OCI-LY7 (cell line): ENCODE data around the gene PHKB. TPM values are rescaled to one million over a fixed set of nuclear protein-coding genes. Genes with fewer than 3 reads are reported as not detected.

Experiments used
- BruUV-seq: library from RNA; stranded (reverse); fragments of 400-500 nt; replicated peaks from 2 replicates; lab custom pipeline; 2021; lab: Mats Ljungman, UMichigan
- CTCF ChIA-PET: fragments of 300-600 bp; sonication (Branson Sonifier 250); formaldehyde crosslinking; loops from one replicate; lab custom pipeline; 2022; ENCODE audit warnings: antibody characterized with exemption; ENCODE audit not compliant: unreplicated experiment; lab: Charles Lee
- POLR2A ChIA-PET: fragments of 300-600 bp; sonication (Branson Sonifier 250); formaldehyde crosslinking; loops from one replicate; lab custom pipeline; 2022; ENCODE audit warnings: antibody characterized with exemption; lab: Charles Lee
- DNase-seq: peaks from one replicate; pipeline ENCODE4 v3.0.0-alpha.2; 2015; ENCODE audit warnings: low spot score
- H2AFZ ChIP-seq: fragments of 200-600 bp; sonication (generic), shearing (Covaris generic); 2 replicates; pipeline ENCODE4 v1.6.1; 2014; ENCODE audit warnings: mild to moderate bottlenecking, antibody characterized with exemption, low read length, moderate library complexity
- H3K27ac ChIP-seq: fragments of 200-600 bp; sonication (generic); 2 replicates; pipeline ENCODE4 v1.5.1; 2014; ENCODE audit warnings: mixed run types, low read depth, mild to moderate bottlenecking, moderate library complexity, low read length, inconsistent platforms; ENCODE audit not compliant: poor library complexity, severe bottlenecking
- H3K36me3 ChIP-seq: fragments of 200-600 bp; sonication (generic); 2 replicates; pipeline ENCODE4 v1.6.1; 2014; ENCODE audit warnings: mild to moderate bottlenecking, antibody characterized with exemption, low read length, moderate library complexity, mixed read lengths; ENCODE audit not compliant: insufficient read depth
- H3K4me1 ChIP-seq: fragments of 200-600 bp; sonication (generic); 2 replicates; pipeline ENCODE4 v1.5.1; 2014; ENCODE audit warnings: mild to moderate bottlenecking, low read length; ENCODE audit not compliant: insufficient read depth, poor library complexity, severe bottlenecking
- H3K4me2 ChIP-seq: fragments of 200-600 bp; sonication (generic); 2 replicates; pipeline ENCODE4 v1.6.1; 2014; ENCODE audit warnings: mild to moderate bottlenecking, low read length
- H3K4me3 ChIP-seq: fragments of 200-600 bp; sonication (generic); 2 replicates; pipeline ENCODE4 v1.5.1; 2014; ENCODE audit warnings: mild to moderate bottlenecking, low read depth, low read length; ENCODE audit not compliant: poor library complexity, severe bottlenecking
- H3K79me2 ChIP-seq: fragments of 200-600 bp; sonication (generic); 2 replicates; pipeline ENCODE4 v1.6.1; 2016; ENCODE audit warnings: low read depth, mild to moderate bottlenecking, low read length, moderate library complexity, mixed read lengths; ENCODE audit not compliant: insufficient read depth
- H3K9me2 ChIP-seq: fragments of 200-600 bp; sonication (generic); 2 replicates; pipeline ENCODE4 v1.6.1; 2016; ENCODE audit warnings: mild to moderate bottlenecking, low read length, mixed read lengths; ENCODE audit not compliant: insufficient read depth
- H3K9me3 ChIP-seq: fragments of 200-600 bp; sonication (generic); 2 replicates; pipeline ENCODE4 v1.6.1; 2014; ENCODE audit warnings: mild to moderate bottlenecking, mixed run types, low read length, mixed read lengths
- H4K20me1 ChIP-seq: fragments of 200-600 bp; sonication (generic); 2 replicates; pipeline ENCODE4 v1.6.1; 2014; ENCODE audit warnings: mild to moderate bottlenecking, antibody characterized with exemption, low read length, moderate library complexity, mixed read lengths; ENCODE audit not compliant: insufficient read depth
- CTCF ChIP-seq: fragments of 200-600 bp; sonication (generic); conservative IDR thresholded peaks from 2 replicates; pipeline ENCODE4 v1.5.1; 2014; ENCODE audit warnings: mild to moderate bottlenecking, antibody characterized with exemption, low read length, moderate library complexity, mixed read lengths
- EZH2phosphoT487 ChIP-seq: fragments of 200-600 bp; sonication (generic); IDR thresholded peaks from 2 replicates; pipeline ENCODE4 v1.6.1; 2018; ENCODE audit warnings: low read depth, borderline replicate concordance, mild to moderate bottlenecking, mixed run types, antibody characterized with exemption, low read length, moderate library complexity, mixed read lengths
- intact Hi-C: fragments of 100-400 bp; cut with micrococcal nuclease; formaldehyde crosslinking; loops from one replicate; pipeline ENCODE4 v1.10.0; 2022; ENCODE audit not compliant: unreplicated experiment
- total RNA-seq, 2 experiments: library from RNA; depleted of rRNA in 1 of 2; stranded (reverse); fragments of >200 nt in 1 of 2; shearing (Covaris generic) in 1 of 2; gene quantifications; 2 replicates each; pipeline ENCODE4 v1.2.3, GENCODE V29; 2014 to 2022

PHKB gene
- total RNA-seq, 2 experiments from 2014 or later: 56.9 to 93.1 TPM

GRCh38 chr16:47481698-47482374, 20.7 kb downstream of the PHKB start:
- BruUV-seq: no TSS peak

DNA sequence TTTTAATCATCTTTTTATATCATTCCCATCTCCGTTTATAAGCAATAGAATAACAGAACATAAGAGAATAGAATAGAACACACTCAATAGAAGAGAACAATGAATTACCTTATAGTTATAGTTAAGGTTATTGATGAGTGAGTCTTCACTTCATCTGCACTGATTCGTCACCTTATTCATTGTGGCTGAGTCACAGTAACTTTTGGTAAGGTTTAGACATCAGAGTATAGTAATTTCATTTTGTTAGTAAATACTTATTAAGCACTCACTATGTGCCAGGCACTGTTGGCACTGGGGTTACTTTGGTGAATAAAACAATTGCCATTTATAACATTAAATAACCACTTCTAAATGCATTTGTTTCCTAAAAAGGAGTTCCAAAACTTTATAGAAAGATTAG, 22.5 kb downstream of the PHKB start:
- Histone ChIP-seq H3K36me3 (peaks cover 13% of the 10 kb centered on the region), H2AFZ (no peak overlapping the region), H3K79me2 (peaks cover 16% of the 10 kb centered on the region; the same call in 1 of the 2 replicates), H3K4me2 (no peak overlapping the region), H3K9me3 (peaks cover 11% of the 10 kb centered on the region), H3K27ac (no peak overlapping the region), H3K4me1 (peaks cover 14% of the 10 kb centered on the region), H3K9me2 (no peaks in the 10 kb centered on the region), H3K4me3 (no peak overlapping the region), H4K20me1 (no peaks in the 10 kb centered on the region)
- intact Hi-C loops: no loop called here
- ChIA-PET CTCF (no interaction called here), POLR2A (no interaction called here)
- DNase-seq: no peak
- BruUV-seq: no TSS peak
- no peak for TF ChIP-seq EZH2phosphoT487
- no peak for TF ChIP-seq CTCF

More at GRCh38 chr16:47481698-47482374, 20.7 kb downstream of the PHKB start:
- Histone ChIP-seq H3K9me3 (no peaks in the 10 kb centered on the region), H4K20me1 (no peaks in the 10 kb centered on the region), H3K27ac (no peak overlapping the region), H3K4me2 (no peak overlapping the region), H3K79me2 (peaks cover 10% of the 10 kb centered on the region; the same call in 1 of the 2 replicates), H2AFZ (no peak overlapping the region), H3K4me3 (no peak overlapping the region), H3K9me2 (no peaks in the 10 kb centered on the region), H3K4me1 (peaks cover 11% of the 10 kb centered on the region), H3K36me3 (no peaks in the 10 kb centered on the region; the same call in 1 of the 2 replicates)
- peak; percentile 35 for DNase-seq
- no peak for TF ChIP-seq EZH2phosphoT487
- TF ChIP-seq CTCF: no peak
- POLR2A ChIA-PET: interaction anchor here (0.6 to 9.6 kb wide), 5 partner anchors 11 to 738 kb away, joined by 3 to 120 read pairs (median 5); partner anchors contain the start of genes ITFG1 and PHKB
- intact Hi-C loops: no loop called here
- CTCF ChIA-PET: no interaction called here

GRCh38 chr16:47486856-47487255, 25.7 kb downstream of the PHKB start:
- BruUV-seq: no TSS peak
- DNase-seq: no peak
- no peaks in the 10 kb centered on the region for H4K20me1 ChIP-seq
- intact Hi-C loops: no loop called here
- H3K9me3 ChIP-seq: peaks cover 30% of the 10 kb centered on the region
- no peak overlapping the region for H3K4me3 ChIP-seq
- no peak overlapping the region for H2AFZ ChIP-seq
- peaks cover 23% of the 10 kb centered on the region for H3K4me1 ChIP-seq
- no peaks in the 10 kb centered on the region for H3K9me2 ChIP-seq
- peaks cover 35% of the 10 kb centered on the region for H3K36me3 ChIP-seq
- peaks cover 49% of the 10 kb centered on the region; the same call in 1 of the 2 replicates for H3K79me2 ChIP-seq
- TF ChIP-seq CTCF (no peak), EZH2phosphoT487 (no peak)
- H3K27ac ChIP-seq: no peak overlapping the region
- ChIA-PET POLR2A (interaction anchor here (1.0 kb wide), 1 partner anchor 17 kb away, joined by 3 read pairs; no protein-coding TSS in a partner anchor), CTCF (no interaction called here)
- H3K4me2 ChIP-seq: no peak overlapping the region
